ENCODE measurements around the gene ZBED3. TPM values are rescaled to one million over a fixed set of nuclear protein-coding genes. Genes with fewer than 3 reads are reported as not detected.

The ZBED3 gene
- total RNA-seq, 1 experiment from 2014 or later: 7.0 TPM

DNA sequence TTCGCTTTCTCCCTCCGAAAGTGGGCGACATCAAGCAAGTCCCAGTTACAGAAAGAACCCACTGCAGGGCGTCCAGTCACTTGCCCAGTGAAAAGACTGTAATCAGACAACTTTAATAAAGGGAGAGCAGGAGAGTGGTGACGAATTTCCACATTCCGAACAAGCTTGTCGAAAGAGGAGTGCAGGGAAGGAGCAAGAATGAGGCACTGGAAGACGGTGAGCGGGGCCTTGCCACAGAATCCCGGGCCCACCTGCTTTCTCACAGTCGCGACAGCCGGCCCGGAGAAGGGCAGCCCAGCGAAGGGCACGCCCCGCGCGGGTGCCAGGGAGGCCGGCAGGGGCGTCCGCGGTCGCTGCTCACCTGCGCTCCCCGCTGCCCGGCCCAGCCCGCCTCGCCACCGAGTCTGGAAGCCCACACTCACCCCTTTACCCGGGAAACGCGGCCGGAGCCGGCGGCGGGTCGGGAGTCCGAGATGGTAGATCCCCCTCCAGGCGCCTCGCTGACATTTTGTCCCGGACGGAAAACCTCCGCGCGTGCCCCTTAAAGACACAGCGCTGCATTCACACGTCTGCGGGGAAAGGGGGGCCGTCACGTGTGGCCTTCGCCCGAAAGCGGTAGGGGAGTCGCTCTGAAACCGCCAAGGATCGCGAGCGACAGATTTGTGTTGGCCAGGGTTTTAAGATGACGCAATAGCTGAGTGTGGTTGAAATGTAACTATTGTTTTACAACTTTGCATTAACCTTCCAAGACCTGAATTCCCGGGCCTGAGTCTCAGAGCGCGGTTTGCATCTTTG is at the start of gene ZBED3 (continued):
- TF ChIP-seq, protein P1, sequence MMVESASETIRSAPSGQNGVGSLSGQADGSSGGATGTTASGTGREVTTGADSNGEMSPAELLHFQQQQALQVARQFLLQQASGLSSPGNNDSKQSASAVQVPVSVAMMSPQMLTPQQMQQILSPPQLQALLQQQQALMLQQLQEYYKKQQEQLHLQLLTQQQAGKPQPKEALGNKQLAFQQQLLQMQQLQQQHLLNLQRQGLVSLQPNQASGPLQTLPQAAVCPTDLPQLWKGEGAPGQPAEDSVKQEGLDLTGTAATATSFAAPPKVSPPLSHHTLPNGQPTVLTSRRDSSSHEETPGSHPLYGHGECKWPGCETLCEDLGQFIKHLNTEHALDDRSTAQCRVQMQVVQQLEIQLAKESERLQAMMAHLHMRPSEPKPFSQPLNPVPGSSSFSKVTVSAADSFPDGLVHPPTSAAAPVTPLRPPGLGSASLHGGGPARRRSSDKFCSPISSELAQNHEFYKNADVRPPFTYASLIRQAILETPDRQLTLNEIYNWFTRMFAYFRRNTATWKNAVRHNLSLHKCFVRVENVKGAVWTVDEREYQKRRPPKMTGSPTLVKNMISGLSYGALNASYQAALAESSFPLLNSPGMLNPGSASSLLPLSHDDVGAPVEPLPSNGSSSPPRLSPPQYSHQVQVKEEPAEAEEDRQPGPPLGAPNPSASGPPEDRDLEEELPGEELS (CRISPR knock-in tag; IDR thresholded peaks at IDR 0.05): peak; percentile 53; the same call in 1 of the 2 replicates
- TF ChIP-seq GRHL2 (CRISPR knock-in tag; IDR thresholded peaks at IDR 0.05; ENCODE audit: insufficient replicate concordance, severe bottlenecking): no peak
- no peak for TF ChIP-seq ELF4 (CRISPR knock-in tag; IDR thresholded peaks at IDR 0.05; ENCODE audit: low read depth)
- TF ChIP-seq NFE2L1 (CRISPR knock-in tag; IDR thresholded peaks at IDR 0.05): no peak

DNA sequence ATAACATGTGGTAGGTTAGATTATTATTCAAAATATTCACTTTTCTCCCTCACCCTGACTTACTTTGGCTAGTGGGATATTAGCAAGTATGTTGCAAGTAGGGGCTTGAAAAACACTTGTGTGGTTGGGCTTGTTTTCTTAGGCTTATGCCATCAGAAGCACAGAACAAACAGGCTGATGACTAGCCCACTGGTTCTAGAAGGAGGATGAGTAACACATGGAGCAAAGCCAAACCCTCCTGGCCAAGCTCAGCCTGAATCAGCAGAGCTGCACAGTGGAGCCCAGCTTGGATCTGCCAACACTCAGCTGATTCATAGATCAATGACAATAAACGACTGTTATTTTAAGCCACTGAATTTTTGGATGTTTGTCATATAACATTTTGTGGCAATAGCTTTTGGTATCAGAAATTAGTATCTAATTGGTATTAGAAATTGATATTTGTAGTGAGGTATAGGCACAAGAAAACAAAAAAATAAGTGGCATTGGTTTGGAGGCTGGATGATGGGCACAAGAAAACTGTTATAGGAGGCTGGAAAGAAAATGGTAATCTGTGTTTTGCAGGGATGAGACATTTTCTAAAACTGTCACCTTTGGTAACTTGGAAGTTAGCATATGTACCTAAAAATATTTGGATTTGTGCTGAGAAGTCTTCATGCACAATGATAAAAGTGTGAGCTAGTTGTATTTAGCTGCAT is 46.1 kb upstream of the ZBED3 start:
- DNase-seq (ENCODE audit: low spot score) (no peak), ATAC-seq (no peak)
- Mint-ChIP-seq H3K36me3 (no peaks in the 10 kb centered on the region), H3K27me3 (ENCODE audit: low read depth) (no peaks in the 10 kb centered on the region), H3K4me1 (no peaks in the 10 kb centered on the region), H3K4me3 (no peak overlapping the region), H3K9me3 (no peaks in the 10 kb centered on the region), H3K27ac (no peak overlapping the region)
- TF ChIP-seq NR2C2 (CRISPR knock-in tag; IDR thresholded peaks at IDR 0.05): no peak
- TF ChIP-seq, protein P2, sequence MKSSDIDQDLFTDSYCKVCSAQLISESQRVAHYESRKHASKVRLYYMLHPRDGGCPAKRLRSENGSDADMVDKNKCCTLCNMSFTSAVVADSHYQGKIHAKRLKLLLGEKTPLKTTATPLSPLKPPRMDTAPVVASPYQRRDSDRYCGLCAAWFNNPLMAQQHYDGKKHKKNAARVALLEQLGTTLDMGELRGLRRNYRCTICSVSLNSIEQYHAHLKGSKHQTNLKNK (CRISPR knock-in tag; IDR thresholded peaks at IDR 0.05): no peak
- no peak for TF ChIP-seq RELA (CRISPR knock-in tag; IDR thresholded peaks at IDR 0.05; ENCODE audit: borderline replicate concordance)
- TF ChIP-seq, protein P3, sequence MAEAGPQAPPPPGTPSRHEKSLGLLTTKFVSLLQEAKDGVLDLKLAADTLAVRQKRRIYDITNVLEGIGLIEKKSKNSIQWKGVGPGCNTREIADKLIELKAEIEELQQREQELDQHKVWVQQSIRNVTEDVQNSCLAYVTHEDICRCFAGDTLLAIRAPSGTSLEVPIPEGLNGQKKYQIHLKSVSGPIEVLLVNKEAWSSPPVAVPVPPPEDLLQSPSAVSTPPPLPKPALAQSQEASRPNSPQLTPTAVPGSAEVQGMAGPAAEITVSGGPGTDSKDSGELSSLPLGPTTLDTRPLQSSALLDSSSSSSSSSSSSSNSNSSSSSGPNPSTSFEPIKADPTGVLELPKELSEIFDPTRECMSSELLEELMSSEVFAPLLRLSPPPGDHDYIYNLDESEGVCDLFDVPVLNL (CRISPR knock-in tag; IDR thresholded peaks at IDR 0.05; ENCODE audit: borderline replicate concordance, low read depth): no peak
- TF ChIP-seq ZNF317 (CRISPR knock-in tag; IDR thresholded peaks at IDR 0.05; ENCODE audit: borderline replicate concordance, low read depth): no peak
- TF ChIP-seq, protein P4, sequence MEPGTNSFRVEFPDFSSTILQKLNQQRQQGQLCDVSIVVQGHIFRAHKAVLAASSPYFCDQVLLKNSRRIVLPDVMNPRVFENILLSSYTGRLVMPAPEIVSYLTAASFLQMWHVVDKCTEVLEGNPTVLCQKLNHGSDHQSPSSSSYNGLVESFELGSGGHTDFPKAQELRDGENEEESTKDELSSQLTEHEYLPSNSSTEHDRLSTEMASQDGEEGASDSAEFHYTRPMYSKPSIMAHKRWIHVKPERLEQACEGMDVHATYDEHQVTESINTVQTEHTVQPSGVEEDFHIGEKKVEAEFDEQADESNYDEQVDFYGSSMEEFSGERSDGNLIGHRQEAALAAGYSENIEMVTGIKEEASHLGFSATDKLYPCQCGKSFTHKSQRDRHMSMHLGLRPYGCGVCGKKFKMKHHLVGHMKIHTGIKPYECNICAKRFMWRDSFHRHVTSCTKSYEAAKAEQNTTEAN (CRISPR knock-in tag; IDR thresholded peaks at IDR 0.05): no peak
- no peak for TF ChIP-seq MYBL2 (CRISPR knock-in tag; IDR thresholded peaks at IDR 0.05)
- no peak for TF ChIP-seq SMAD4 (CRISPR knock-in tag; IDR thresholded peaks at IDR 0.05)
- CTCF ChIA-PET: no interaction called here
- POLR2A ChIA-PET: no interaction called here

DNA sequence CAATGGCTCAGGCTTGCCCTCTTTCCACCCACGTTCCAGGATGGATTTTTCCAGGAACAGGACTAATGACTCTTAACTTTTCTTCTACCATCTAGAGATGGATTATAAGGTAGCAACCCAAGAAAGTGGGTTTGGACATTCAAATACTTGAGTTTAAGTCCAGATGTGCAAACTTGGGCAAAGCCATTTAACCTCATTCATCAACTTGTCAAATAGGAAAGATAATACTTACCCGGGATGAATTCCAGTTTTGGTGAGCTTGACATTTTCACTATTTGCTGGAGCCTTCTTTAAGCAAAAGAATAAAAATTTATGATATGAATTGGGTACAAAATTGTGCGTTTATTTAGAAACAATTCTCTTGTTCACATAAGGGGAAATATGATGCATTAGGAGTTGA is 44.3 kb upstream of the ZBED3 start:
- no peak overlapping the region for H3K27ac Mint-ChIP-seq
- TF ChIP-seq, protein P1 (CRISPR knock-in tag; IDR thresholded peaks at IDR 0.05): no peak
- TF ChIP-seq, protein P5, sequence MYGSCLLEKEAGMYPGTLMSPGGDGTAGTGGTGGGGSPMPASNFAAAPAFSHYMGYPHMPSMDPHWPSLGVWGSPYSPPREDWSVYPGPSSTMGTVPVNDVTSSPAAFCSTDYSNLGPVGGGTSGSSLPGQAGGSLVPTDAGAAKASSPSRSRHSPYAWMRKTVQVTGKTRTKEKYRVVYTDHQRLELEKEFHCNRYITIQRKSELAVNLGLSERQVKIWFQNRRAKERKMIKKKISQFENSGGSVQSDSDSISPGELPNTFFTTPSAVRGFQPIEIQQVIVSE (CRISPR knock-in tag; IDR thresholded peaks at IDR 0.05; ENCODE audit: borderline replicate concordance): no peak
- TF ChIP-seq SP1 (CRISPR knock-in tag; conservative IDR thresholded peaks at IDR 0.05) (no peak), ZNF671 (CRISPR knock-in tag; IDR thresholded peaks at IDR 0.05) (no peak), ZNF138 (CRISPR knock-in tag; conservative IDR thresholded peaks at IDR 0.05) (no peak), PRRX2 (CRISPR knock-in tag; IDR thresholded peaks at IDR 0.05) (no peak), FOXK1 (CRISPR knock-in tag; IDR thresholded peaks at IDR 0.05) (no peak), OVOL2 (CRISPR knock-in tag; IDR thresholded peaks at IDR 0.05; ENCODE audit: borderline replicate concordance) (no peak)
- TF ChIP-seq, protein P6, sequence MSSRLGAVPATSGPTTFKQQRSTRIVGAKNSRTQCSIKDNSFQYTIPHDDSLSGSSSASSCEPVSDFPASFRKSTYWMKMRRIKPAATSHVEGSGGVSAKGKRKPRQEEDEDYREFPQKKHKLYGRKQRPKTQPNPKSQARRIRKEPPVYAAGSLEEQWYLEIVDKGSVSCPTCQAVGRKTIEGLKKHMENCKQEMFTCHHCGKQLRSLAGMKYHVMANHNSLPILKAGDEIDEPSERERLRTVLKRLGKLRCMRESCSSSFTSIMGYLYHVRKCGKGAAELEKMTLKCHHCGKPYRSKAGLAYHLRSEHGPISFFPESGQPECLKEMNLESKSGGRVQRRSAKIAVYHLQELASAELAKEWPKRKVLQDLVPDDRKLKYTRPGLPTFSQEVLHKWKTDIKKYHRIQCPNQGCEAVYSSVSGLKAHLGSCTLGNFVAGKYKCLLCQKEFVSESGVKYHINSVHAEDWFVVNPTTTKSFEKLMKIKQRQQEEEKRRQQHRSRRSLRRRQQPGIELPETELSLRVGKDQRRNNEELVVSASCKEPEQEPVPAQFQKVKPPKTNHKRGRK (CRISPR knock-in tag; IDR thresholded peaks at IDR 0.05; ENCODE audit: borderline replicate concordance): no peak
- TF ChIP-seq, protein P7, sequence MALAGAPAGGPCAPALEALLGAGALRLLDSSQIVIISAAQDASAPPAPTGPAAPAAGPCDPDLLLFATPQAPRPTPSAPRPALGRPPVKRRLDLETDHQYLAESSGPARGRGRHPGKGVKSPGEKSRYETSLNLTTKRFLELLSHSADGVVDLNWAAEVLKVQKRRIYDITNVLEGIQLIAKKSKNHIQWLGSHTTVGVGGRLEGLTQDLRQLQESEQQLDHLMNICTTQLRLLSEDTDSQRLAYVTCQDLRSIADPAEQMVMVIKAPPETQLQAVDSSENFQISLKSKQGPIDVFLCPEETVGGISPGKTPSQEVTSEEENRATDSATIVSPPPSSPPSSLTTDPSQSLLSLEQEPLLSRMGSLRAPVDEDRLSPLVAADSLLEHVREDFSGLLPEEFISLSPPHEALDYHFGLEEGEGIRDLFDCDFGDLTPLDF (CRISPR knock-in tag; IDR thresholded peaks at IDR 0.05): no peak

More for the DNA sequence above, 44.3 kb upstream of the ZBED3 start:
- no peaks in the 10 kb centered on the region for H3K27me3 Mint-ChIP-seq (ENCODE audit: low read depth)
- H3K9me3 Mint-ChIP-seq: no peaks in the 10 kb centered on the region
- DNase-seq (ENCODE audit: low spot score): no peak
- CTCF ChIA-PET: no interaction called here
- no peaks in the 10 kb centered on the region for H3K36me3 Mint-ChIP-seq
- POLR2A ChIA-PET: no interaction called here
- no peak overlapping the region for H3K4me3 Mint-ChIP-seq
- ATAC-seq: no peak
- no peaks in the 10 kb centered on the region for H3K4me1 Mint-ChIP-seq
